ENCODE results near the gene KMT2A. TPM values are rescaled to one million over a fixed set of nuclear protein-coding genes. Genes with fewer than 3 reads are reported as not detected.

KMT2A gene
- total and polyA plus RNA-seq, 10 of the 15 experiments (the other 5 are each of a cell fraction or from before 2014, with no cell fraction given), result 6.1 to 56.9 (median 25.4) TPM

DNA sequence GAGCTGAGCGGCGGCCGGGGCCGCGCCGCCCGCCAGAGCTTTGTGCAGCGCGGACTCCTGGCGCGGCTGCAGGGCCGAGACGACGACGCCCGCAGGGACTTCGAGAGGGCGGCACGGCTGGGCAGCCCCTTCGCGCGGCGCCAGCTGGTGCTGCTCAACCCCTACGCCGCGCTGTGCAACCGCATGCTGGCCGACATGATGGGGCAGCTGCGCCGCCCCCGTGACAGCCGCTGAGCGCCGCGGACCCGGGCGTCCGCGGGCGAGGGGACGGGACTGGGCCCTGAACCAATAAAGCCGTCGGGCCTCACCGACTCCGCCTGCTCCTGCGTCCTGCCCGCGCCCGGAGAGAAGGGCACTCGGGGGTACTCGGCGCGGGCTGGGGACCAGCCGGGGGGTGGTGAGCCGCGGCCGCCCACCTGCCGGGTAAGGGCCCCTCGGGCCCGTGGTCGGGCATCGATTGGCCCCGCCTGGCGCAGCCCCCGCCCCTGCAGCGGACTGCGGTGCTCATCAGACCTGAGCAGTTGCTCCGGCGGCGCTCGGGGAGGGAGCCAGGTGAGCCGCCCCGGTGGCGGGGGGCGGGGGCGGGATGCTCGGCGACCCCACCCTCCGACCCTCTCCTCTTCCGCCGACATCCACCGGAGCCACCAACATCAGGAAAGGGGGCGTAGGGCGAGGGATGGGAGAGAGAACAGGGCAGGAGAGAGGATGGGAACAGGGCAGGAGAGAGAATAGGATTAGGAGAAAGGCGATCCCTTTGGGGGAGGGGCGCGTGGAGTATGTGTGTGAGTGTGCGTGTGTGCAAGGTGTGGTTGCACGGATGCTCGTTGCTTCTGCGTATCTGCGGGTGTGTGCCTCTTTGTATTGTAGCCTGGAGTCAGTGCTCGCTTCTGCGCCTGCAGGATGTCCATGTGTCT lies 94.6 kb downstream of the KMT2A start, which contains the start of gene TMEM25 (continued):
- TF ChIP-seq RB1 (IDR thresholded peaks at IDR 0.05; ENCODE audit: borderline replicate concordance) (no peak), RAD51 (IDR thresholded peaks at IDR 0.05) (no peak), STAT1 (conservative IDR thresholded peaks at IDR 0.05) (0 out of 2 replicates have a peak, but pooled peaks have one; percentile 21), PAX8 (IDR thresholded peaks at IDR 0.05) (no peak), GATAD2B (conservative IDR thresholded peaks at IDR 0.05; ENCODE audit: low read depth) (peak; percentile 92), FOXK2 (IDR thresholded peaks at IDR 0.05) (no peak), FOS (IDR thresholded peaks at IDR 0.05; ENCODE audit: borderline replicate concordance, extremely low read depth, insufficient read length) (no peak), CBX3 (IDR thresholded peaks at IDR 0.05; ENCODE audit: borderline replicate concordance, low read depth) (no peak), HDGF (IDR thresholded peaks at IDR 0.05) (peak; percentile 93; the same call in 1 of the 2 replicates), ZBTB4 (CRISPR knock-in tag; IDR thresholded peaks at IDR 0.05) (no peak), SREBF1 (IDR thresholded peaks at IDR 0.05; ENCODE audit: low read length) (no peak), ESRRA (IDR thresholded peaks at IDR 0.05; ENCODE audit: low read length) (no peak), RCOR1 (conservative IDR thresholded peaks at IDR 0.05; ENCODE audit: low read depth, low read length) (0 out of 2 replicates have a peak, but pooled peaks have one; percentile 8), LARP7 (IDR thresholded peaks at IDR 0.05) (peak; percentile 87; the same call in 1 of the 2 replicates), NFIC (IDR thresholded peaks at IDR 0.05; ENCODE audit: low read depth, low read length) (no peak), NBN (IDR thresholded peaks at IDR 0.05) (peak; percentile 69; the same call in 1 of the 2 replicates), MEF2A (IDR thresholded peaks at IDR 0.05; ENCODE audit: insufficient read depth, low read depth, low read length) (no peak), ZNF24 (IDR thresholded peaks at IDR 0.05) (no peak), IKZF1 (conservative IDR thresholded peaks at IDR 0.05) (peak; percentile 93)
- TF ChIP-seq, protein P1, sequence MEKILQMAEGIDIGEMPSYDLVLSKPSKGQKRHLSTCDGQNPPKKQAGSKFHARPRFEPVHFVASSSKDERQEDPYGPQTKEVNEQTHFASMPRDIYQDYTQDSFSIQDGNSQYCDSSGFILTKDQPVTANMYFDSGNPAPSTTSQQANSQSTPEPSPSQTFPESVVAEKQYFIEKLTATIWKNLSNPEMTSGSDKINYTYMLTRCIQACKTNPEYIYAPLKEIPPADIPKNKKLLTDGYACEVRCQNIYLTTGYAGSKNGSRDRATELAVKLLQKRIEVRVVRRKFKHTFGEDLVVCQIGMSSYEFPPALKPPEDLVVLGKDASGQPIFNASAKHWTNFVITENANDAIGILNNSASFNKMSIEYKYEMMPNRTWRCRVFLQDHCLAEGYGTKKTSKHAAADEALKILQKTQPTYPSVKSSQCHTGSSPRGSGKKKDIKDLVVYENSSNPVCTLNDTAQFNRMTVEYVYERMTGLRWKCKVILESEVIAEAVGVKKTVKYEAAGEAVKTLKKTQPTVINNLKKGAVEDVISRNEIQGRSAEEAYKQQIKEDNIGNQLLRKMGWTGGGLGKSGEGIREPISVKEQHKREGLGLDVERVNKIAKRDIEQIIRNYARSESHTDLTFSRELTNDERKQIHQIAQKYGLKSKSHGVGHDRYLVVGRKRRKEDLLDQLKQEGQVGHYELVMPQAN (conservative IDR thresholded peaks at IDR 0.05), result peak; percentile 73
- TF ChIP-seq, protein P2, sequence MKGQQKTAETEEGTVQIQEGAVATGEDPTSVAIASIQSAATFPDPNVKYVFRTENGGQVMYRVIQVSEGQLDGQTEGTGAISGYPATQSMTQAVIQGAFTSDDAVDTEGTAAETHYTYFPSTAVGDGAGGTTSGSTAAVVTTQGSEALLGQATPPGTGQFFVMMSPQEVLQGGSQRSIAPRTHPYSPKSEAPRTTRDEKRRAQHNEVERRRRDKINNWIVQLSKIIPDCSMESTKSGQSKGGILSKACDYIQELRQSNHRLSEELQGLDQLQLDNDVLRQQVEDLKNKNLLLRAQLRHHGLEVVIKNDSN (IDR thresholded peaks at IDR 0.05; ENCODE audit: borderline replicate concordance, extremely low read length, insufficient read depth, low read depth, low read length), result no peak
